Activated CD8-positive, alpha-beta T cell treated with anti-CD3 and anti-CD28 coated beads for 36 hours (primary cell): Measurements from ENCODE around the gene CAMSAP3. TPM values are rescaled to one million over a fixed set of nuclear protein-coding genes. Genes with fewer than 3 reads are reported as not detected.

Source experiments
- ATAC-seq: fragments of 200-7000 bp; cut with Tn5 transposase; one replicate; pipeline ENCODE4 v1.10.0; 2021; ENCODE audit warnings: mild to moderate bottlenecking, moderate library complexity
- CTCF ChIA-PET: fragments of 350-600 bp; sonication (Branson Sonifier 250); formaldehyde crosslinking; loops from one replicate; lab custom pipeline; 2021; ENCODE audit warnings: antibody characterized with exemption; lab: Charles Lee
- POLR2A ChIA-PET: fragments of 350-600 bp; sonication (Branson Sonifier 250); formaldehyde crosslinking; loops from one replicate; lab custom pipeline; 2021; ENCODE audit warnings: antibody characterized with exemption; lab: Charles Lee
- DNase-seq: peaks from one replicate; pipeline ENCODE4 v3.0.0-alpha.2; 2020
- H3K27ac Mint-ChIP-seq: one replicate; pipeline ENCODE4 v1.8.0; 2021; ENCODE audit warnings: mild to moderate bottlenecking, mixed read lengths
- H3K27me3 Mint-ChIP-seq: one replicate; pipeline ENCODE4 v1.8.0; 2021; ENCODE audit warnings: mixed read lengths
- H3K36me3 Mint-ChIP-seq: one replicate; pipeline ENCODE4 v1.8.0; 2021; ENCODE audit warnings: low read depth, mixed read lengths
- H3K4me1 Mint-ChIP-seq: one replicate; pipeline ENCODE4 v1.8.0; 2021; ENCODE audit warnings: low read depth, mixed read lengths
- H3K4me3 Mint-ChIP-seq: one replicate; pipeline ENCODE4 v1.8.0; 2021; ENCODE audit warnings: mild to moderate bottlenecking, moderate library complexity, mixed read lengths
- H3K9me3 Mint-ChIP-seq: one replicate; pipeline ENCODE4 v1.8.0; 2021; ENCODE audit warnings: mixed read lengths
- intact Hi-C: fragments of 100-400 bp; cut with micrococcal nuclease; formaldehyde crosslinking; loops from one replicate; pipeline ENCODE4 v1.10.0; 2022
- total RNA-seq, 2 experiments: library from RNA; stranded (reverse); gene quantifications; one replicate each; pipeline ENCODE4 v1.2.3, GENCODE V29; 2021
- TF ChIP-seq, protein P1 (sequence below): fragments of 200-600 bp; IDR thresholded peaks from one replicate; pipeline ENCODE4 v1.8.0; 2022; ENCODE audit warnings: antibody characterized with exemption, mild to moderate bottlenecking

CAMSAP3 gene
- total RNA-seq, 2 experiments from 2014 or later, result 0.25 to 0.63 TPM

DNA sequence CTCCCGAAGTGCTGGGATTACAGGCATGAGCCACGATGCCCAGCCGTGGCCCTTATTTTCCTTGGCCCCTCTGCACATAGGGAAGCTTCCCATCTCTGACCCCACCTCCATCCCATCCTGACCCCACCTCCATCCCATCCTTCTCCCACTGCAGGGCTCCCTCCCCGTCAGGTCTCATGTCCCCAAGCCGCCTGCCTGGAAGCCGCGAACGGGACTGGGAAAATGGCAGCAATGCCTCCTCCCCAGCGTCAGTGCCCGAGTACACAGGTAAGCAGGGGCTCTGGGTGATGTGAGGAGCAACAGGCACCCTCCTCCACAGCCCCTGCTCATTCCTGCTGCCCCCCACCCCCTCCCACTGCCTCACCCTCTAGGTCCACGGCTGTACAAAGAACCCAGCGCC lies 21.5 kb downstream of the CAMSAP3 start:
- no peak overlapping the region for H3K27ac Mint-ChIP-seq
- CTCF ChIA-PET, result no interaction called here
- no peak for DNase-seq

DNA sequence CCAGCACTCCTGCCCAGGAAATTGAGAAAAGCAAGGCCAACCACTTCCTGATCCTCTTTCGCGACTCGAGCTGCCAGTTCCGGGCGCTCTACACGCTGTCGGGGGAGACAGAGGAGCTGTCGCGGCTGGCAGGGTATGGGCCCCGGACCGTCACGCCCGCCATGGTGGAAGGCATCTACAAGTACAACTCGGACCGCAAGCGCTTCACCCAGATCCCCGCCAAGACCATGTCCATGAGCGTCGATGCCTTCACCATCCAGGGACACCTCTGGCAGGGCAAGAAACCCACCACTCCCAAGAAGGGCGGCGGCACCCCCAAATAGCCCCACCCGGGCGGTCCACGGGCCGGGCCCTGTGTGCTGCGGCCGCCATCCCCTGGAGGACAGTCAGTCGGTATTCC lies 22.1 kb downstream of the CAMSAP3 start:
- intact Hi-C loops, result no loop called here
- no peak overlapping the region for H3K27ac Mint-ChIP-seq
- ATAC-seq (no peak), DNase-seq (no peak)
- POLR2A ChIA-PET, result interaction anchor here (0.9 to 3.3 kb wide), 3 partner anchors 9 to 17 kb away, joined by 3 to 10 read pairs (median 6); partner anchors contain the start of genes PCP2, PET100 and XAB2
- H3K9me3 Mint-ChIP-seq, result no peaks in the 10 kb centered on the region
- H3K36me3 Mint-ChIP-seq, result peaks cover 17% of the 10 kb centered on the region
- no peak overlapping the region for H3K4me3 Mint-ChIP-seq
- TF ChIP-seq, protein P1, sequence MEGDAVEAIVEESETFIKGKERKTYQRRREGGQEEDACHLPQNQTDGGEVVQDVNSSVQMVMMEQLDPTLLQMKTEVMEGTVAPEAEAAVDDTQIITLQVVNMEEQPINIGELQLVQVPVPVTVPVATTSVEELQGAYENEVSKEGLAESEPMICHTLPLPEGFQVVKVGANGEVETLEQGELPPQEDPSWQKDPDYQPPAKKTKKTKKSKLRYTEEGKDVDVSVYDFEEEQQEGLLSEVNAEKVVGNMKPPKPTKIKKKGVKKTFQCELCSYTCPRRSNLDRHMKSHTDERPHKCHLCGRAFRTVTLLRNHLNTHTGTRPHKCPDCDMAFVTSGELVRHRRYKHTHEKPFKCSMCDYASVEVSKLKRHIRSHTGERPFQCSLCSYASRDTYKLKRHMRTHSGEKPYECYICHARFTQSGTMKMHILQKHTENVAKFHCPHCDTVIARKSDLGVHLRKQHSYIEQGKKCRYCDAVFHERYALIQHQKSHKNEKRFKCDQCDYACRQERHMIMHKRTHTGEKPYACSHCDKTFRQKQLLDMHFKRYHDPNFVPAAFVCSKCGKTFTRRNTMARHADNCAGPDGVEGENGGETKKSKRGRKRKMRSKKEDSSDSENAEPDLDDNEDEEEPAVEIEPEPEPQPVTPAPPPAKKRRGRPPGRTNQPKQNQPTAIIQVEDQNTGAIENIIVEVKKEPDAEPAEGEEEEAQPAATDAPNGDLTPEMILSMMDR, result no peak
- CTCF ChIA-PET, result no interaction called here
- H3K27me3 Mint-ChIP-seq, result no peaks in the 10 kb centered on the region
- no peaks in the 10 kb centered on the region for H3K4me1 Mint-ChIP-seq

More for the DNA sequence above, 21.5 kb downstream of the CAMSAP3 start:
- Mint-ChIP-seq H3K9me3 (no peaks in the 10 kb centered on the region), H3K27me3 (no peaks in the 10 kb centered on the region), H3K4me1 (no peaks in the 10 kb centered on the region), H3K4me3 (no peak overlapping the region), H3K36me3 (peaks cover 14% of the 10 kb centered on the region)
- TF ChIP-seq, protein P1, result no peak
- intact Hi-C loops, result no loop called here
- no peak for ATAC-seq
- POLR2A ChIA-PET, result interaction anchor here (1.3 to 3.3 kb wide), 2 partner anchors 9 to 18 kb away, joined by 3 to 10 read pairs; partner anchors contain the start of gene PCP2

DNA sequence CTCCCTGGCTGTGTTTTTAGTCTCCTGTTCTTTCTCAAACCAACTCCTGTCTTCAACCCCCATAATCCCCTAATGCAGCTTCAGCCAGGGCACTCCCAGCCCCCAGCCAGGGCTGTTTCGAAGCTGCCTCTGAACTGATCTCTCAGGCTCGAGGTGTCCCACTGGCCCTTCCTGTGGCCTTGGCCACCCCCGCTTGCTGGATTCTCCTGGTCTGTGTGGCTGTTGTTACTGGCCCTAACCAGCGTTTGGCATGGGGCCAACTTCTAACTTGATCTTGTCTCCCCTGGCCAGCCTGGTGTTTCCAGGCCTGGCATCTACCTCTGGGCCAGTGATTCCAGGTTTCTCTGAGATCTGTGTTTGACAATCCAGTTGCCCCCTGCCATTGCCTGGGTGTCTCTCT lies 22.7 kb downstream of the CAMSAP3 start:
- TF ChIP-seq, protein P1, result no peak
- Mint-ChIP-seq H3K4me1 (no peaks in the 10 kb centered on the region), H3K9me3 (no peaks in the 10 kb centered on the region), H3K4me3 (no peak overlapping the region), H3K27ac (no peak overlapping the region), H3K36me3 (peaks cover 23% of the 10 kb centered on the region), H3K27me3 (no peaks in the 10 kb centered on the region)
- CTCF ChIA-PET, result no interaction called here
- intact Hi-C loops, result no loop called here
- no peak for ATAC-seq
- DNase-seq, result no peak
- POLR2A ChIA-PET, result interaction anchor here (0.9 to 3.3 kb wide), 3 partner anchors 8 to 16 kb away, joined by 3 to 10 read pairs (median 6); partner anchors contain the start of genes PCP2, PET100 and XAB2

DNA sequence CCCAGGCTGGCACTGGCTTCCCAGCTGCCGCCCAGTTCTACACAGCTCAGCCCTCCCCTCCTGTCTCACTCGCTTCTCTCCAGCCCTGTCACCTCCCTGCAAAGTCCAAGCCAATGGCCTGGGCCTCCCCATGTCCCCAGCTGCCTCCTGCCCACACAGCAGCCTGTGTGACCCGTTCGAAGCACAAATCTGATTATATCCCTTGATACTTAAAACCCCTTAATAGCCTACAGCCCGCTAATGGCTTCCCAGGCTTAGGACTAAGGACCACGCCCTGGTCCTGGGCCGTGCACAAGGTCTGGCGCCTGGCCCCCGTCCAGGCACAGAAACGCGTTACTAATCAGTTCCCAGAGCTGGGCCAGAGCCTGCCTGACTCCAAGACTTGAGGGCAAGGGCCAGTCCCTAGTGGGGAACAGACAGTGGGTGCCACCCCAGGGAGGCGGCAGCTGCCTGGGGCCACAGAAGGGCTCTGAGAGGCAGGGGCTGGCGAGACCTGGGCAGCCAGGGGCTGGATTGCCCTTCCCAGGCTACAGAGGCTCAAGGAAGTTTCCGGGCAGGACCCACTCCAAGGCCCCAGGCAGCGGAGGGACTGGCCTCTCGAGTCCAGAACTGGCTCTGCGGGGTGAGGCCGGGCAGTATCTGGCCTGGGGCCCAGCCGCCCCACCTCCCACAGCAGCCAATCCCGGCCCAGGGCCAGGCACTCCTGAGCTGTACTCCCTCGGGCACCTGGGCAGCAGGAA lies 23.3 kb downstream of the CAMSAP3 start:
- no peak overlapping the region for H3K27ac Mint-ChIP-seq
- intact Hi-C loops, result no loop called here
- ATAC-seq (no peak), DNase-seq (no peak)
- CTCF ChIA-PET, result no interaction called here
- TF ChIP-seq, protein P1, result no peak
- peaks cover 23% of the 10 kb centered on the region for H3K36me3 Mint-ChIP-seq
- no peaks in the 10 kb centered on the region for H3K9me3 Mint-ChIP-seq
- H3K27me3 Mint-ChIP-seq, result no peaks in the 10 kb centered on the region
- H3K4me1 Mint-ChIP-seq, result no peaks in the 10 kb centered on the region
- no peak overlapping the region for H3K4me3 Mint-ChIP-seq
- POLR2A ChIA-PET, result interaction anchor here (0.9 to 3.3 kb wide), 2 partner anchors 11 to 16 kb away, joined by 6 to 10 read pairs; partner anchors contain the start of genes PCP2, PET100 and XAB2
